Astrocyte (in vitro differentiated cells and primary cell): Measurements from ENCODE around the gene JAKMIP2. TPM values are rescaled to one million over a fixed set of nuclear protein-coding genes. Genes with fewer than 3 reads are reported as not detected.

Experiments
- DNase-seq: peaks from one replicate; pipeline ENCODE4 v3.0.0-alpha.2; 2010; ENCODE audit warnings: low read depth
- FAIRE-seq: peaks from 2 replicates; lab custom pipeline; 2011; peaks lifted over from hg19 to GRCh38; lab: Jason Lieb, UNC
- H2AFZ ChIP-seq: 2 replicates; pipeline ENCODE4 v1.6.0; 2012; ENCODE audit warnings: low read depth, low read length, inconsistent platforms
- H3K27ac ChIP-seq: 2 replicates; pipeline ENCODE4 v1.5.1; 2011; ENCODE audit warnings: low read depth, low read length, inconsistent platforms
- H3K27me3 ChIP-seq: 2 replicates; pipeline ENCODE4 v1.6.0; 2011; ENCODE audit warnings: low read length, inconsistent platforms; ENCODE audit not compliant: insufficient read depth
- H3K36me3 ChIP-seq: 2 replicates; pipeline ENCODE4 v1.5.1; 2011; ENCODE audit warnings: low read length, inconsistent platforms; ENCODE audit not compliant: insufficient read depth
- H3K4me1 ChIP-seq: 2 replicates; pipeline ENCODE4 v1.5.1; 2011; ENCODE audit warnings: low read length, inconsistent platforms; ENCODE audit not compliant: insufficient read depth
- H3K4me2 ChIP-seq: 2 replicates; pipeline ENCODE4 v1.6.0; 2012; ENCODE audit warnings: low read length, inconsistent platforms
- H3K4me3 ChIP-seq: 2 replicates; pipeline ENCODE4 v1.5.1; 2011; ENCODE audit warnings: low read depth, mild to moderate bottlenecking, low read length, inconsistent platforms; ENCODE audit not compliant: insufficient read depth
- H3K79me2 ChIP-seq: 2 replicates; pipeline ENCODE4 v1.6.0; 2012; ENCODE audit warnings: mild to moderate bottlenecking, low read length, inconsistent platforms; ENCODE audit not compliant: insufficient read depth
- H3K9ac ChIP-seq: 2 replicates; pipeline ENCODE4 v1.6.0; 2012; ENCODE audit warnings: mild to moderate bottlenecking, low read length, inconsistent platforms
- H3K9me3 ChIP-seq: 2 replicates; pipeline ENCODE4 v1.5.1; 2012; ENCODE audit warnings: low read depth, mild to moderate bottlenecking, low read length, inconsistent platforms; ENCODE audit not compliant: insufficient read depth
- H4K20me1 ChIP-seq: 2 replicates; pipeline ENCODE4 v1.6.0; 2012; ENCODE audit warnings: low read length, inconsistent platforms; ENCODE audit not compliant: insufficient read depth
- H3K27ac Mint-ChIP-seq: one replicate; pipeline ENCODE4 v1.8.0; 2021; ENCODE audit warnings: mild to moderate bottlenecking, mixed read lengths; ENCODE audit not compliant: unreplicated experiment
- H3K27me3 Mint-ChIP-seq: one replicate; pipeline ENCODE4 v1.8.0; 2021; ENCODE audit warnings: low read depth, mixed read lengths; ENCODE audit not compliant: unreplicated experiment
- H3K36me3 Mint-ChIP-seq: one replicate; pipeline ENCODE4 v1.8.0; 2021; ENCODE audit warnings: low read depth, mixed read lengths; ENCODE audit not compliant: unreplicated experiment
- H3K4me1 Mint-ChIP-seq: one replicate; pipeline ENCODE4 v1.8.0; 2021; ENCODE audit warnings: low read depth, mixed read lengths; ENCODE audit not compliant: unreplicated experiment
- H3K4me3 Mint-ChIP-seq: one replicate; pipeline ENCODE4 v1.8.0; 2021; ENCODE audit warnings: mild to moderate bottlenecking, moderate library complexity, mixed read lengths; ENCODE audit not compliant: unreplicated experiment
- H3K9me3 Mint-ChIP-seq: one replicate; pipeline ENCODE4 v1.8.0; 2021; ENCODE audit warnings: mild to moderate bottlenecking, mixed read lengths; ENCODE audit not compliant: unreplicated experiment
- EZH2 ChIP-seq: IDR thresholded peaks from 2 replicates; pipeline ENCODE4 v1.6.1; 2012; ENCODE audit warnings: mild to moderate bottlenecking, low read length, inconsistent platforms; ENCODE audit not compliant: insufficient read depth
- total RNA-seq: library from RNA; stranded (reverse); gene quantifications from 2 replicates; pipeline ENCODE4 v1.2.1, GENCODE V29; 2021
- TF ChIP-seq, protein P1 (sequence below): IDR thresholded peaks from 2 replicates; pipeline ENCODE4 v1.5.1; 2011; ENCODE audit warnings: low read depth, mild to moderate bottlenecking, inconsistent platforms, low read length, moderate library complexity; ENCODE audit not compliant: insufficient read depth

Gene JAKMIP2
- total RNA-seq, 1 donor from 2014 or later, result 15.1 TPM

DNA sequence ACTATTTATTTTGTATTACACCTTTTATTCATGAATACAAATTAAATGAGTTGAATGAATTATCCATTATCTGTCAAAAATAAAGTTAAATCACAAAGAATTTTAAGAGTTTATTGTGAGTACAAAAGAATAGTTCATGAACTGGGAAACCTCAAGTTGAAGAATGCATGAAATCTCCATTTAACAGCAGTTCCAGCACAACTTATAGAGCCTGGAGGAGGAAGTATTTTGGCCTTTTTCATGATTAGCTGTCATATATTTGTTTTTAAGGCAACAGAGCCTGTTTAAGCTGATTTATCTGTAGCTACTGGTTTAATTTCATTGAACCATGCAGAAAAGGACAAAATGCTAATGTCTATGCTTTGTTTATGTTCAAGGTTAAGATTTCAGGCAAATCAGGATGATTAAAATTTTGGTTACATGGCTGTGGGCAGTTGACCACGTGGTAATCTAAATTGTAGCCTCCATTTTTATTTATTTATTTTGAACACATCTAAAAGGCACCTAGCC lies 36.8 kb upstream of the JAKMIP2 start:
- H3K4me3 Mint-ChIP-seq, result no peak overlapping the region
- TF ChIP-seq, protein P1, sequence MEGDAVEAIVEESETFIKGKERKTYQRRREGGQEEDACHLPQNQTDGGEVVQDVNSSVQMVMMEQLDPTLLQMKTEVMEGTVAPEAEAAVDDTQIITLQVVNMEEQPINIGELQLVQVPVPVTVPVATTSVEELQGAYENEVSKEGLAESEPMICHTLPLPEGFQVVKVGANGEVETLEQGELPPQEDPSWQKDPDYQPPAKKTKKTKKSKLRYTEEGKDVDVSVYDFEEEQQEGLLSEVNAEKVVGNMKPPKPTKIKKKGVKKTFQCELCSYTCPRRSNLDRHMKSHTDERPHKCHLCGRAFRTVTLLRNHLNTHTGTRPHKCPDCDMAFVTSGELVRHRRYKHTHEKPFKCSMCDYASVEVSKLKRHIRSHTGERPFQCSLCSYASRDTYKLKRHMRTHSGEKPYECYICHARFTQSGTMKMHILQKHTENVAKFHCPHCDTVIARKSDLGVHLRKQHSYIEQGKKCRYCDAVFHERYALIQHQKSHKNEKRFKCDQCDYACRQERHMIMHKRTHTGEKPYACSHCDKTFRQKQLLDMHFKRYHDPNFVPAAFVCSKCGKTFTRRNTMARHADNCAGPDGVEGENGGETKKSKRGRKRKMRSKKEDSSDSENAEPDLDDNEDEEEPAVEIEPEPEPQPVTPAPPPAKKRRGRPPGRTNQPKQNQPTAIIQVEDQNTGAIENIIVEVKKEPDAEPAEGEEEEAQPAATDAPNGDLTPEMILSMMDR, result no peak
- no peak for TF ChIP-seq EZH2
- DNase-seq, result no peak
- H3K4me1 ChIP-seq, result no peaks in the 10 kb centered on the region
- no peak overlapping the region for H3K4me3 ChIP-seq
- H3K4me1 Mint-ChIP-seq, result peaks cover 2% of the 10 kb centered on the region
- H3K27me3 Mint-ChIP-seq, result no peaks in the 10 kb centered on the region
- no peak for FAIRE-seq
- no peaks in the 10 kb centered on the region for H3K79me2 ChIP-seq
- no peaks in the 10 kb centered on the region for H3K9me3 Mint-ChIP-seq
- H3K9ac ChIP-seq, result no peak overlapping the region
- no peaks in the 10 kb centered on the region for H4K20me1 ChIP-seq
- no peak overlapping the region for H3K4me2 ChIP-seq
- H3K27ac ChIP-seq, result no peak overlapping the region
- H3K9me3 ChIP-seq, result no peaks in the 10 kb centered on the region
- H3K36me3 ChIP-seq, result no peaks in the 10 kb centered on the region
- H2AFZ ChIP-seq, result no peak overlapping the region
- no peak overlapping the region for H3K27ac Mint-ChIP-seq
- H3K36me3 Mint-ChIP-seq, result no peaks in the 10 kb centered on the region
- H3K27me3 ChIP-seq, result no peaks in the 10 kb centered on the region

- H3K4me1 ChIP-seq, result no peaks in the 10 kb centered on the region
- Mint-ChIP-seq H3K9me3 (no peaks in the 10 kb centered on the region), H3K36me3 (no peaks in the 10 kb centered on the region), H3K27me3 (no peaks in the 10 kb centered on the region), H3K27ac (no peak overlapping the region), H3K4me3 (no peak overlapping the region), H3K4me1 (peaks cover 2% of the 10 kb centered on the region)
- DNase-seq (no peak), FAIRE-seq (no peak)
- H2AFZ ChIP-seq, result no peak overlapping the region
- no peak overlapping the region for H3K4me3 ChIP-seq
- TF ChIP-seq, protein P1, result no peak
- no peak for TF ChIP-seq EZH2
- no peaks in the 10 kb centered on the region for H3K27me3 ChIP-seq
- H4K20me1 ChIP-seq, result no peaks in the 10 kb centered on the region
- H3K36me3 ChIP-seq, result no peaks in the 10 kb centered on the region
- H3K9me3 ChIP-seq, result no peaks in the 10 kb centered on the region
- H3K9ac ChIP-seq, result no peak overlapping the region
- no peaks in the 10 kb centered on the region for H3K79me2 ChIP-seq
- H3K4me2 ChIP-seq, result no peak overlapping the region
- no peak overlapping the region for H3K27ac ChIP-seq
These were observed 35.8 kb upstream of the JAKMIP2 start for GRCh38 chr5:147818290-147818689.

DNA sequence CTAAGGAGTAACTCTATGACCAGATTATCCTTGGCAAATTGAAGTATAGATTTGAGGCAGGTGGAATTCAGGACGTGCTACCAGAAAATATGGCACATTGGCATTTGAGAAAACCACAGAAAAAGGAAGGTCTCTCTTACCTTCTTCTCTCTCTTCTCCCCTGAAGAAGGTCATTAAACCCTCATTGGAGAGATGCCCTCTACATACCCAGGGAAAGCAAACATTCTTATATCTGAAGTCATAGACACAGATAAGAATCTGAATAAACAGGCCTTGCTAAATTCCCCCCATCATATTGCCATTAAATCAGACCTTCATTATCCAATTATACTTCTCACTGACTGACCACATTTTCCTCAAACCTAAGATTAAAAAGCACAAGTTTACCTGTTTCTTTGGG lies 31.2 kb upstream of the JAKMIP2 start:
- no peaks in the 10 kb centered on the region for H3K4me1 ChIP-seq
- TF ChIP-seq EZH2, result no peak
- TF ChIP-seq, protein P1, result no peak

More for the DNA sequence above, 31.2 kb upstream of the JAKMIP2 start:
- H3K27ac Mint-ChIP-seq, result no peak overlapping the region
- H3K79me2 ChIP-seq, result no peaks in the 10 kb centered on the region
- H3K27me3 ChIP-seq, result no peaks in the 10 kb centered on the region
- H3K4me3 ChIP-seq, result no peak overlapping the region
- H3K36me3 Mint-ChIP-seq, result no peaks in the 10 kb centered on the region
- DNase-seq (no peak), FAIRE-seq (no peak)
- peaks cover 2% of the 10 kb centered on the region for H3K4me1 Mint-ChIP-seq
- H3K27ac ChIP-seq, result no peak overlapping the region
- no peak overlapping the region for H3K9ac ChIP-seq
- no peak overlapping the region for H2AFZ ChIP-seq
- H3K27me3 Mint-ChIP-seq, result no peaks in the 10 kb centered on the region
- no peaks in the 10 kb centered on the region for H3K36me3 ChIP-seq
- no peaks in the 10 kb centered on the region for H4K20me1 ChIP-seq
- no peaks in the 10 kb centered on the region for H3K9me3 ChIP-seq
- no peak overlapping the region for H3K4me3 Mint-ChIP-seq
- H3K9me3 Mint-ChIP-seq, result no peaks in the 10 kb centered on the region
- no peak overlapping the region for H3K4me2 ChIP-seq
